GM23338 (cell line): Measurements from ENCODE around the gene SLCO4A1. TPM values are rescaled to one million over a fixed set of nuclear protein-coding genes. Genes with fewer than 3 reads are reported as not detected.

Experiments used
- ATAC-seq: fragments of 200-7000 bp; cut with Tn5 transposase; 3 replicates; pipeline ENCODE4 v1.9.1; 2020
- DNase-seq: peaks from one replicate; pipeline ENCODE4 v3.0.0-alpha.2; 2015; ENCODE audit warnings: low spot score
- H2AFZ ChIP-seq: fragments of 200-600 bp; sonication (generic); 2 replicates; pipeline ENCODE4 v1.8.0; 2016; ENCODE audit warnings: antibody characterized with exemption, mild to moderate bottlenecking, moderate library complexity
- H3F3A ChIP-seq: fragments of 200-600 bp; sonication (generic); replicated peaks from 2 replicates; pipeline ENCODE4 v1.8.0; 2017; ENCODE audit warnings: antibody characterized with exemption, mixed run types, low read depth
- H3K27ac ChIP-seq: fragments of 200-600 bp; sonication (generic); 2 replicates; pipeline ENCODE4 v1.6.1; 2016; ENCODE audit warnings: low read depth
- H3K27me3 ChIP-seq: fragments of 200-600 bp; sonication (generic); 2 replicates; pipeline ENCODE4 v1.8.0; 2016; ENCODE audit warnings: mild to moderate bottlenecking, mixed run types, moderate library complexity; ENCODE audit not compliant: insufficient read depth
- H3K36me3 ChIP-seq: fragments of 200-600 bp; sonication (generic); 2 replicates; pipeline ENCODE4 v1.8.0; 2016; ENCODE audit warnings: mild to moderate bottlenecking; ENCODE audit not compliant: insufficient read depth
- H3K4me1 ChIP-seq: fragments of 200-600 bp; sonication (generic); 2 replicates; pipeline ENCODE4 v1.8.0; 2016; ENCODE audit warnings: mild to moderate bottlenecking, moderate library complexity; ENCODE audit not compliant: insufficient read depth
- H3K4me2 ChIP-seq: fragments of 200-600 bp; sonication (generic); 2 replicates; pipeline ENCODE4 v1.7.1; 2017; ENCODE audit warnings: mixed run types
- H3K4me3 ChIP-seq: fragments of 200-600 bp; sonication (generic); 2 replicates; pipeline ENCODE4 v1.6.1; 2016; ENCODE audit warnings: mixed run types
- H3K79me2 ChIP-seq: fragments of 200-600 bp; sonication (generic); replicated peaks from 2 replicates; pipeline ENCODE4 v1.8.0; 2017; ENCODE audit warnings: mild to moderate bottlenecking; ENCODE audit not compliant: insufficient read depth
- H3K9me2 ChIP-seq: fragments of 200-600 bp; sonication (generic); 2 replicates; pipeline ENCODE4 v1.8.0; 2017; ENCODE audit not compliant: insufficient read depth
- H4K20me1 ChIP-seq: fragments of 200-600 bp; sonication (generic); replicated peaks from 2 replicates; pipeline ENCODE4 v1.8.0; 2017; ENCODE audit warnings: mild to moderate bottlenecking; ENCODE audit not compliant: insufficient read depth
- H3K27ac Mint-ChIP-seq: 2 replicates; pipeline ENCODE4 v1.8.0; 2020; ENCODE audit warnings: inconsistent platforms, mild to moderate bottlenecking, moderate library complexity, mixed read lengths
- H3K27me3 Mint-ChIP-seq: 3 replicates; pipeline ENCODE4 v1.8.0; 2022; ENCODE audit warnings: low read depth, mild to moderate bottlenecking, moderate library complexity, mixed read lengths, inconsistent platforms; ENCODE audit not compliant: insufficient read depth, poor library complexity
- H3K36me3 Mint-ChIP-seq: 3 replicates; pipeline ENCODE4 v1.8.0; 2021; ENCODE audit warnings: low read depth, mild to moderate bottlenecking, inconsistent platforms, moderate library complexity, mixed read lengths
- H3K4me1 Mint-ChIP-seq: 3 replicates; pipeline ENCODE4 v1.8.0; 2020; ENCODE audit warnings: mild to moderate bottlenecking, inconsistent platforms, mixed read lengths
- H3K4me3 Mint-ChIP-seq: 3 replicates; pipeline ENCODE4 v1.8.0; 2021; ENCODE audit warnings: moderate library complexity, mild to moderate bottlenecking, inconsistent platforms, mixed read lengths
- H3K9me3 Mint-ChIP-seq: 3 replicates; pipeline ENCODE4 v1.8.0; 2020; ENCODE audit warnings: moderate library complexity, mild to moderate bottlenecking, inconsistent platforms, mixed read lengths
- CTCF ChIP-seq, 2 experiments: fragments of 200-600 bp in 1 of 2; sonication (generic) in 1 of 2; conservative IDR thresholded peaks; 2 replicates each; pipeline versions ENCODE4 v1.5.1 to v1.6.1; 2016 to 2017; ENCODE audit warnings: antibody characterized with exemption in 2 of 2, low read depth in 2 of 2, mild to moderate bottlenecking in 2 of 2, moderate library complexity in 1 of 2
- EZH2phosphoT487 ChIP-seq: fragments of 200-600 bp; sonication (generic); IDR thresholded peaks from one replicate; pipeline ENCODE4 v1.8.1; 2018; ENCODE audit warnings: antibody characterized with exemption; ENCODE audit not compliant: unreplicated experiment
- POLR2AphosphoS5 ChIP-seq: IDR thresholded peaks from 2 replicates; pipeline ENCODE4 v1.6.1; 2016; ENCODE audit warnings: antibody characterized with exemption, low read depth
- ZNF114 ChIP-seq: fragments of 250-450 bp; sonication (Bioruptor Pico); IDR thresholded peaks from 2 replicates; pipeline ENCODE4 v1.5.0; 2020; ENCODE audit warnings: mild to moderate bottlenecking, moderate library complexity
- ZNF331 ChIP-seq: fragments of 250-450 bp; sonication (Bioruptor Pico); IDR thresholded peaks from 2 replicates; pipeline ENCODE4 v1.5.0; 2020; ENCODE audit warnings: low read depth, mild to moderate bottlenecking, moderate library complexity
- ZNF462 ChIP-seq: fragments of 250-450 bp; sonication (Bioruptor Pico); IDR thresholded peaks from 2 replicates; pipeline ENCODE4 v1.5.0; 2020; ENCODE audit warnings: mild to moderate bottlenecking, moderate library complexity
- polyA plus RNA-seq: library from polyadenylated mRNA; unstranded; fragments of >200 nt; fragmentation: Nextera tagmentation; extraction: Ambion mirVana; gene quantifications from 2 replicates; pipeline ENCODE4 v1.2.1, GENCODE V29; 2016
- total RNA-seq: library from RNA; depleted of rRNA; stranded (reverse); fragments of >200 nt; shearing (Covaris generic); gene quantifications from 2 replicates; pipeline ENCODE4 v1.2.3, GENCODE V29; 2014

Gene SLCO4A1
- total and polyA plus RNA-seq, 2 experiments from 2014 or later, result 28.5 to 41.6 TPM

GRCh38 chr20:62702013-62702300 lies 59.7 kb downstream of the SLCO4A1 start (continued):
- TF ChIP-seq ZNF462 (CRISPR knock-in tag) (no peak), ZNF331 (CRISPR knock-in tag) (no peak), POLR2AphosphoS5 (no peak)

GRCh38 chr20:62702895-62703852 lies 60.9 kb downstream of the SLCO4A1 start:
- DNase-seq (no peak), ATAC-seq (no peak)
- H3K36me3 Mint-ChIP-seq, result no peaks in the 10 kb centered on the region
- Histone ChIP-seq H3K4me3 (no peak overlapping the region), H3K9me2 (no peaks in the 10 kb centered on the region), H3K4me2 (no peak overlapping the region), H3K4me1 (peaks cover 2% of the 10 kb centered on the region; the same call in 1 of the 2 replicates), H3K36me3 (no peaks in the 10 kb centered on the region), H2AFZ (no peak overlapping the region), H3K27ac (no peak overlapping the region), H3K79me2 (no peaks in the 10 kb centered on the region), H3F3A (no peaks in the 10 kb centered on the region), H4K20me1 (no peaks in the 10 kb centered on the region), H3K27me3 (peaks cover 3% of the 10 kb centered on the region)
- peaks cover 5% of the 10 kb centered on the region; the same call in 2 of the 3 replicates for H3K4me1 Mint-ChIP-seq
- H3K27ac Mint-ChIP-seq, result no peak overlapping the region
- H3K27me3 Mint-ChIP-seq, result peaks cover 14% of the 10 kb centered on the region
- no peak overlapping the region; the same call in 2 of the 3 replicates for H3K4me3 Mint-ChIP-seq
- no peaks in the 10 kb centered on the region for H3K9me3 Mint-ChIP-seq
- no peak for TF ChIP-seq EZH2phosphoT487
- TF ChIP-seq ZNF114 (CRISPR knock-in tag), result no peak
- no peak for TF ChIP-seq CTCF (conservative IDR thresholded peaks at IDR 0.05; ENCODE audit: low read depth in 2 of 2)
- TF ChIP-seq POLR2AphosphoS5, result no peak
- TF ChIP-seq ZNF462 (CRISPR knock-in tag), result no peak
